HG03103 (cell line): ENCODE measurements around the gene OPRM1.

Experiments used
- ATAC-seq: cut with Tn5 transposase; IDR thresholded peaks from one replicate; pipeline ENCODE4 v1.9.1; 2021; ENCODE audit warnings: low read depth; ENCODE audit not compliant: unreplicated experiment

Gene OPRM1

GRCh38 chr6:154080461-154081189 lies 41.6 kb downstream of the OPRM1 start:
- no peak for ATAC-seq

DNA sequence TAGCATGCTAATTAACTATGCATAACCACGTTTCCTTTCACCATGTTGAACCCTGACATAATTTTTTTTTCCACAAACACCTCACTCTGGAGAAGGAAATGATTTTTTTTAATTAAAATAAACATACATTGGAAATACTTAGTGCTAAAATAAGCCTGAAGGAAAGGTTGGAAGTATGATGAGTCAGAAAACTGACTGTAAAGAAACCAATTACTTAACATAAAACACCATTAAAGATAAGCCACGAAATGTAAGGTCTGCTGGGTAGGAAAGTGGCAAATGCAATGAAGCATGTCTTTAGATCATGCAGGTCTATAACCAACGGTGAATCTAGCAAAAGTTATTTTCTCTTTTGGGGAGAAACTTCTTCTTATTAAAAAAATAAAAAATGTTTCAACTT lies 47.5 kb downstream of the OPRM1 start:
- no peak for ATAC-seq

- ATAC-seq = no peak
These were observed 53.4 kb downstream of the OPRM1 start for GRCh38 chr6:154092326-154092962.

DNA sequence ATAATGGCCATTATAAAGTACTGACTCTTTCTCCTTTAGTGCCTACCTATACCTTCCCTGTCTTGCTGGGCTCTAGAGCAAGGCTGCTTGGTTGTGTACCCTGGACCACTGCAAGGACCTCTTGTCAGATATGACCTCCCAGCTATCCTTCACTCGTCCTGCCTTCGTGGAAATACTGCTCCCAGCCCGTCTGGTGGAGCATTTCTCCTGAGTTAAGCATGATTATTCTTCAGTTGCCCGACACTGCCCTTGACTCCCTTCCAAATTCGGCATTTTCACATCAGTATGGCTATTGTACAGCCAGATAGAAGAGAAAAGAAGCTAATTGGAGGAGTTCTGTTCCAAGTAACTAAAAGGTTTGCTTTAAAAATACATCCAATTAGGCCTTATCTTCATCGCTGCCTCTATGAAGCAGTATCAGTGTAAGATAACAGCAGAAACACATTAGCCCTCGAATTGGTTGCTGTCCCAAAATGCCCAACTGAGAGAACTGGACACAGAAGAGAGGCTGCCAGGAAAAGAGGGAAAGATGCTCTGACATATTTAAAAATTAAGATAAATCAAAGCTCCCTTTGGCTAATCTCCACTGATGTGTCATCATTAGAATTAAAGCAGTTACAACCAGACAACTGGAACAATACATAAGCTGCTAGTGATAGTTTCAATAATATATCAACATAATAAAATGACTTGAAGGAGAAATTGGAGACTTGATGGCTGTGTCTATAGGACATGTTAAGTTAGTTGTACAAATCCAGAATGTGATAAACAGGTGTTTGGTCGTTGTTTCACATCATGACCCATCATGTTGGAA lies 54.4 kb downstream of the OPRM1 start:
- ATAC-seq = no peak

- no peak for ATAC-seq
These were observed 56.5 kb downstream of the OPRM1 start for GRCh38 chr6:154095571-154095970.

DNA sequence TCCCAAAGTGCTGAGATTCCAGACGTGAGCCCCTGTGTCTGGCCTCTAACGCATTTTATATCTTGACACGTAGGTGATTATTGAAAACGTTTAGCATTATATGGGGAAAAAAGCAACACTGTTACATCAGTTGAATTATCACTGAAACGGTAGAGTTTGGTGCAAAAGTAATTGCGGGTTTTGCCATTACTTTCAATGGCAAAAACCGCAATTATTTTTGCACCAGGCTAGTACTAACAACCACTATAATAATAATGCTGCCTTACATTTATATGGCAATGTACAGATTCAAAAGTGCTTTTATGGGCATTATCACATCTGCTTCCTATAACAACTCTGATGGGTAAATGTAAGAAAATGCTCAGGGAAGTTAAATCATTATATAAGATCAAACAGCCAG lies 57.3 kb downstream of the OPRM1 start:
- no peak for ATAC-seq

DNA sequence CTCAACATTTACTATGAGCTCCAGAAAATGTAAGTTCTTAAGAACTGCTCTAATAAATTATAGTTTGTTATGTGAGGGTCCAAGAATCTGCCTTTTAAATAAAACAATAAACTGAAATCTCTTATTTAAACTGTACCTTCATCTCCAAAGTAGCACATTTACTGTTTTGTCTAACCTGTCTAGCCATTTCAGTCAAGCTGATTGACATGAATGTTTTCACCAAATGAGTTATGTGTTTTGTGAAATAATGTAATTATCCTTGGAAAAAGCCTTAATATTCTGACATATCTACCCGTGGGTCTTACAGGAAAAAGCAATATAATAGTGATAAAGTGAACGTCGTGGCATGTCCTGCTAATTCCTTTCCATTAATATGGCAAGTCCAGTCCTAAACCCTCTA lies 57.8 kb downstream of the OPRM1 start:
- ATAC-seq = no peak

- ATAC-seq = no peak
These were observed 60.2 kb downstream of the OPRM1 start for GRCh38 chr6:154099211-154099610.

- no peak for ATAC-seq
These were observed 67.2 kb downstream of the OPRM1 start for GRCh38 chr6:154106251-154106650.

DNA sequence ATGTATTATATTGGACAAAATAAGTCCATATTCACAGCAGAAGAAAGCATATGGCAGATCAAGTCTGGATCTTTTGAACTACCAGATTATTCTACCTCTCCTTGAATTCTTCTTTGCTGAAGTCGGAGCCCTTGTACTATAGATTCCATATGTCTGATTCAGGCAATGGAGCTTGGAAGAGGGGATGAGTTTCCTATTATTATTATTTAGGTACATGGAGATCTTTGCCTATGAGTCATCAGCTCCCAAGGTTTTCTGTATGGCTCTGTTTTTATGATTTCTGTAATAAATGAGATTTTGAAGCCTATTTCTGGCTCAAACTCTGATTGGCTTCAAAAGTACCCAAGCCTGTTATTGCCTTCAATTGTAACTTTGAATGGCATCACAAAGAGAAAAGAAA lies 72.0 kb downstream of the OPRM1 start:
- ATAC-seq = no peak

GRCh38 chr6:154112181-154112809 lies 73.3 kb downstream of the OPRM1 start:
- no peak for ATAC-seq

DNA sequence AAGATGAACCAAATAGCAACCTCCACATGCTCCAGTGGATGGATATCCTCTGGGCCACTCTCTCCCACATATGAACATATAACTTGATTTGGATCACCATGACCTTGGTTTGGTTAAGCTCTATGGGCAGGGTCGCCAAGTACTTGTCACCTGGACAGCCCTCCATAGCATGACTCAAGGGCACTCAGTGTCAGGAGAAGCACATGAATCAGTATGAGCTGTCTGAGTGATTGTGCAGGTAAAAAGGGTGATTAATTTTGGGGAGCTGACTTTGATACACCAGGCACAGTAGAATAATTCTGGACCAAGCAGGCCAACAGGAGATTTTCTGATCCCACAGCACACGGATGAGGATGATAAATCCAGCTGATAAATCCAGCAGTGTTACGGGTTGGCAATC lies 74.4 kb downstream of the OPRM1 start:
- no peak for ATAC-seq

DNA sequence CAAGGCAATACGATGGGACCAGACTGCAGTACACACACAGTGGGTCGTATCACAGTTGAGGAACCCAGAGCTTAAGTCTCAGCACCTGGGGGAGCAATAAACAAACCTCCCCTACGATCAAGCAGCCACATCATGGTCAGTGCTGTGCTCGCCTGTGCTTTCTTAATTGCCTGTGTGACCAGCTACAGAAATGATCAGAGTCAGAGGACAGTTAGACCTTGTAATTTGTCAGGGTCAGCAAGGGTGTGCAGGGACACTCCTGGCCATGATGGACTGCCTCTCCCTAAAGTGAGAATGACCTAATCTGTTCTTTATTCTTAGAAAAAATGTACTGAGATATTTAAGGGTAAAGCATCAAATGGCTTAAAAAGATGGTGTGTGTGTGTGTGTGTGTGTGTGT lies 78.4 kb downstream of the OPRM1 start:
- no peak for ATAC-seq

- ATAC-seq = no peak
These were observed 83.3 kb downstream of the OPRM1 start for GRCh38 chr6:154122195-154122925.

DNA sequence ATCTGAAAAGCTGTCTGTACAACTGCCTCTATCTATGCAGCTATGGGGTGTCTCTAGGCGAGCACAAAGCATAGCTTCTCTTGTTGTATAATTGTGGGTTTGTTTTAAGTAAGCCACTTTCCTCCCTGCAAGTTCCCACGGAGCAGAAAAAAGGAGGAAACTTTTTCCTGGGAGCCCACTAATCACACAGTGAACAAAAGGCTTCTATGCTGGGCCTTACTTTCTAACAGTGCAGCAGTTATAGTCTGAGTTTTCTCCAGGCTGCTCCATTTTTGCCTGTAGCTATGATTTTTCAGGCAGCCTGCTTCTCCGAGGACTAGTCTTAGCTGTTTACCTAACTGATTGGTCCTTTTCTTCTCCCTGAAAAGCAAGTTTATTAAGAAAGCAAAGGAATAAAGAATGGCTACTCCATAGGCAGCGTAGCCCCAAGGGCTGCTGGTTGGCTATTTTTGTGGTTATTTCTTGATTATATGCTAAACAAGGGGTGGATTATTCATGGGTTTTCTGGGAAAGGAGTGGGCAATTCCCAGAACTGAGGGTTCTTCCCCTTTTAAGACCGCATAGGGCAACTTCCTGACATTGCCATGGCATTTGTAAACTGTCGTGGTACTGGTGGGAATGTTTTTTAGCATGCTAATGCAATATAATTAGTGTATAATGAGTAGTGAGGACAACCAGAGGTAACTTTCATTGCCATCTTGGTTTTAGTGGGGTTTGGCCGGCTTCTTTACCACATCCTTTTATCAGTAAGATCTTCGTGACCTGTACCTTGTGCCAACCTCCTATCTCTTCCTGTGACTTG lies 84.3 kb downstream of the OPRM1 start:
- no peak for ATAC-seq

- no peak for ATAC-seq
These were observed 86.4 kb downstream of the OPRM1 start for GRCh38 chr6:154125421-154125820.

DNA sequence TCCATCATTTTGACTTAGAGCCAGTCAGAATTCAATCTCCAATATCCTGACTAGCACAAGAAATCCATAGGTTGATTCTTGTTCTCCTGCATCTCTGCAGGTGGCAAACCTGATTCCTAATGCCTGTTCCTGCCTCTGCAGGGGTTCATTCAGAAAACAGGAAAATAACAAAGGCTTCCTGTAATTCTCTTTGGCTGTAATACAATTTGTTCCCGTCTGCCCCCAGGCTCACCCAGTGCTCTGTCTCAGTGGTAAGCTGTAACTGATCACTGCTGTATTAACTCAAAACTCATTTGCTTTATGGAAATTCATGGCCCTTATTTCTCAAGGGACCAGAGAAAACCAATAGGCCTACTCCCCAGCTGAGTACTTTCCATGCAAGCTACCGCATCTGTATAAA lies 88.6 kb downstream of the OPRM1 start:
- ATAC-seq = no peak

- no peak for ATAC-seq
These were observed 95.6 kb downstream of the OPRM1 start for GRCh38 chr6:154134471-154135147.

DNA sequence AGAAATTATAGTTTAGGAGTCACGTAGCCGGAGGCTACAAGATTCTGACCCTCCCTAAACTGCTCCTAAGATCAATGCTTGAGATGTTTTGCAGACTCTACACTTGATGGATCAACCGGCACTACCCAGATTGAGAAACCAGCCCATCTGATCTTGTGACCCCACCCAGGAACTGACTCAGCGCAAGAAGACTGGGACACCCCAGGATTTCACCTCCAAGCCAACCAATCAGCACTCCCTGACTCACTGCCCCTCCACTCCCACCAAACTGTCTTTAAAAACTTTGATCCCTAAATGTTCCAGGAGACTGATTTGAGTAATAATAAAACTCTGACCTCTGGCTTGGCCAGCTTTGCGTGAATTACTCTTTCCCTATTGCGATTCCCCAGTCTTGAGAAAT lies 99.8 kb downstream of the OPRM1 start:
- no peak for ATAC-seq
